ENCODE measurements around the gene PRSS33.

Gene PRSS33

DNA sequence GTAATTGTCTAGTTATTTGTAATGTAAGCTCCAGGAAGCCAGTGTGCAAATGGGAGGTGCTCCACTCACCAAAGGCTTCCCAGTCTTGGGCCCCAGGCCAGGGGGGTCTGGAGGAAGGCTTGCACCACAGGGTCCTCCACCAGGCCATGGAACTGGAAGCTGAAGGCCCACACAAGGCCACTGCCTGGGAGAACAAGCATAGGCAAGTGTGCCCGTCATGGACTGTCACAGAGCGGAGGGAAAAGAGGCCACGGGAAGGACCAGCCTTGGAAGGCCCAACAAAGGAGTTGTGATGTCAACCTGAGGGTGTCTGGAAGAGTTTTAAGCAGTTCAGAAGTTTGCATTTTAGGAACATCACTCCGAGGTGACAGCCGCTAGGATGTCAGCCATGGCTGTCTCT is 37.9 kb downstream of the PRSS33 start:
- H3K36me3 ChIP-seq (ENCODE audit: control insufficient read depth, insufficient read depth, low read length), result no peaks in the 10 kb centered on the region
- no peak overlapping the region for H2AK5ac ChIP-seq (ENCODE audit: low read length)
- no peak overlapping the region for H2BK5ac ChIP-seq (ENCODE audit: low read length)
- H4K8ac ChIP-seq (ENCODE audit: low read depth, low read length), result no peak overlapping the region
- H3K56ac ChIP-seq (ENCODE audit: low read length), result no peak overlapping the region
- H3K79me2 ChIP-seq (ENCODE audit: control insufficient read depth, insufficient read depth, low read length), result peaks cover 16% of the 10 kb centered on the region
- DNase-seq, result no peak
- no peak overlapping the region for H2BK15ac ChIP-seq (replicated peaks; ENCODE audit: low read depth)
- peaks cover 5% of the 10 kb centered on the region for H3K4me1 ChIP-seq (ENCODE audit: control insufficient read depth, low read depth, low read length)
- no peaks in the 10 kb centered on the region for H3K27me3 ChIP-seq (ENCODE audit: insufficient read depth, low read length, poor library complexity)
- H3K4ac ChIP-seq (ENCODE audit: low read depth, low read length), result no peak overlapping the region
- H3K27ac ChIP-seq (ENCODE audit: low read depth, low read length), result no peak overlapping the region
- no peak overlapping the region for H4K5ac ChIP-seq (ENCODE audit: low read length)
- no peak overlapping the region for H3K9ac ChIP-seq (ENCODE audit: low read length)
- no peaks in the 10 kb centered on the region for H3K79me1 ChIP-seq (ENCODE audit: low read length)
- H2BK120ac ChIP-seq (ENCODE audit: low read depth, low read length), result no peak overlapping the region
- H3K18ac ChIP-seq (ENCODE audit: low read length), result no peak overlapping the region
- H3K23ac ChIP-seq (ENCODE audit: low read length), result no peak overlapping the region
- WGBS (ENCODE audit: extremely low coverage, insufficient coverage, low lambda C conversion rate), result no CpG with 5 or more reads among the region's 5 CpGs
- no peak overlapping the region for H3K4me3 ChIP-seq (ENCODE audit: low read length)
- no peak overlapping the region for H3K4me2 ChIP-seq (ENCODE audit: low read length)

DNA sequence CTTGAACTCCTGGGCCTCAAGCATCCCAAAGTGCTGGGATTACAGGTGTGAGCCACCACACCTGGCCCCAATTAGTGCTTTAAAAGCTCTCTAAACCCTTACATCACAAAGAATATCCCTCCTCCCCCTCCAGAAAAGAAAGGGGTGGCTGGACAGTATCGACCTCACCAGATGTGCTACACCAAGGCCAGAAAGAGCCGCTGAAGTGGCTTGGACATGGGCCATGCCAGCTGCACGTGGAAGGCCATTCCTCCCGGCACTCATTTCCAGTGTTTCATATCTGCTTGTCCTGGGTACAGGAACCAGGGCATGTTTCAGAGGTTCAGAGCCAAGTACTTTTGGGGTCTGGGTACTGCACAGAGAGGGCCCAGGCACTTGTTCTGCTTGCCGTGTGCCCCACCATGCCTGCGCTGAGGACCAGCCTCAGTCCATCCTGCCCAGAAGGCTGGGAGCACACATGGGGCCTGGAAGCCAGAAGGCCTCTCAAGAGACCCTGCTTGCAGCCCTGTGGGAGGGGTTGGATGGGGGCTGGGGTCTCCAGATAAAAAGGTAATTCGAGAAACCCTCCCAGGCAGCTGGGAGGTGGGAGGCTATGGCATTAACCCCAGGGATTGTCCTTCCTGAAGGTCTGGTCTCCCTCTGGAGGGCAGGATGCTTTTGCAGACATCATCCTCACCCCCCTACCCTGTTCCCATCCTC is 38.5 kb downstream of the PRSS33 start:
- Histone ChIP-seq H3K23ac (ENCODE audit: low read length) (no peak overlapping the region), H3K79me1 (ENCODE audit: low read length) (no peaks in the 10 kb centered on the region), H3K27ac (ENCODE audit: low read depth, low read length) (no peak overlapping the region), H2AK5ac (ENCODE audit: low read length) (no peak overlapping the region), H2BK120ac (ENCODE audit: low read depth, low read length) (no peak overlapping the region), H3K79me2 (ENCODE audit: control insufficient read depth, insufficient read depth, low read length) (peaks cover 10% of the 10 kb centered on the region), H2BK5ac (ENCODE audit: low read length) (no peak overlapping the region), H3K56ac (ENCODE audit: low read length) (no peak overlapping the region), H3K36me3 (ENCODE audit: control insufficient read depth, insufficient read depth, low read length) (no peaks in the 10 kb centered on the region), H3K18ac (ENCODE audit: low read length) (no peak overlapping the region), H3K4me2 (ENCODE audit: low read length) (no peak overlapping the region), H3K27me3 (ENCODE audit: insufficient read depth, low read length, poor library complexity) (no peaks in the 10 kb centered on the region), H3K4me1 (ENCODE audit: control insufficient read depth, low read depth, low read length) (peaks cover 5% of the 10 kb centered on the region), H4K5ac (ENCODE audit: low read length) (no peak overlapping the region), H3K4ac (ENCODE audit: low read depth, low read length) (no peak overlapping the region), H3K4me3 (ENCODE audit: low read length) (no peak overlapping the region), H2BK15ac (replicated peaks; ENCODE audit: low read depth) (no peak overlapping the region), H3K9ac (ENCODE audit: low read length) (no peak overlapping the region), H4K8ac (ENCODE audit: low read depth, low read length) (no peak overlapping the region)
- WGBS (ENCODE audit: extremely low coverage, insufficient coverage, low lambda C conversion rate), result no CpG with 5 or more reads among the region's 7 CpGs
- DNase-seq, result no peak

DNA sequence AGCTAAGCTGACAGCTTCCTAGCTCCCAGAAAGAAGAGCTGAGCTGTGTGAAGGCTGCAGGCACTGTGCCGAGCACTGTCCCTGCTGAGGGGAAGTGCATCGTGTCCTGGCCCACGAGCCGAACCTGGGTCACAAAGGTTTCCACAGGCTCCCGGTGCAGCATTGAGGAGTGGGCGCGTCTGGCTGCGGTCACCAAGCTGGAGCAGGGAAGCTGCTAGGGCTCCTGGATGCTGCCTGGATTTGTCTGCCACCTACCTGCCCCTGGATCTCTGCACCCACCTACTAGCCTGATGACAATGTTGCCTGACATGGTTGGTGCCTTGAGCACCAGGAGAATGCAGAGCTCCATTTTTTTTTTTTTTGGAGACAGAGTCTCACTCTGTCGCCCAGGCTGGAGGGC is 41.4 kb downstream of the PRSS33 start:
- H3K9ac ChIP-seq (ENCODE audit: low read length), result no peak overlapping the region
- no peak overlapping the region for H2BK5ac ChIP-seq (ENCODE audit: low read length)
- no peak overlapping the region for H4K5ac ChIP-seq (ENCODE audit: low read length)
- H3K4me1 ChIP-seq (ENCODE audit: control insufficient read depth, low read depth, low read length), result no peaks in the 10 kb centered on the region
- no peak overlapping the region for H2BK15ac ChIP-seq (replicated peaks; ENCODE audit: low read depth)
- H3K36me3 ChIP-seq (ENCODE audit: control insufficient read depth, insufficient read depth, low read length), result no peaks in the 10 kb centered on the region
- H3K4me2 ChIP-seq (ENCODE audit: low read length), result no peak overlapping the region
- no peaks in the 10 kb centered on the region for H3K79me2 ChIP-seq (ENCODE audit: control insufficient read depth, insufficient read depth, low read length)
- H3K23ac ChIP-seq (ENCODE audit: low read length), result no peak overlapping the region
- no peak overlapping the region for H3K4ac ChIP-seq (ENCODE audit: low read depth, low read length)
- H2AK5ac ChIP-seq (ENCODE audit: low read length), result no peak overlapping the region
- no peak overlapping the region for H2BK120ac ChIP-seq (ENCODE audit: low read depth, low read length)
- no CpG with 5 or more reads among the region's 9 CpGs for WGBS (ENCODE audit: extremely low coverage, insufficient coverage, low lambda C conversion rate)
- no peaks in the 10 kb centered on the region for H3K27me3 ChIP-seq (ENCODE audit: insufficient read depth, low read length, poor library complexity)
- H3K18ac ChIP-seq (ENCODE audit: low read length), result no peak overlapping the region
- no peaks in the 10 kb centered on the region for H3K79me1 ChIP-seq (ENCODE audit: low read length)
- no peak overlapping the region for H4K8ac ChIP-seq (ENCODE audit: low read depth, low read length)
- no peak overlapping the region for H3K27ac ChIP-seq (ENCODE audit: low read depth, low read length)
- H3K4me3 ChIP-seq (ENCODE audit: low read length), result no peak overlapping the region
- DNase-seq, result no peak
- peak overlapping the region; percentile 49 for H3K56ac ChIP-seq (ENCODE audit: low read length)

DNA sequence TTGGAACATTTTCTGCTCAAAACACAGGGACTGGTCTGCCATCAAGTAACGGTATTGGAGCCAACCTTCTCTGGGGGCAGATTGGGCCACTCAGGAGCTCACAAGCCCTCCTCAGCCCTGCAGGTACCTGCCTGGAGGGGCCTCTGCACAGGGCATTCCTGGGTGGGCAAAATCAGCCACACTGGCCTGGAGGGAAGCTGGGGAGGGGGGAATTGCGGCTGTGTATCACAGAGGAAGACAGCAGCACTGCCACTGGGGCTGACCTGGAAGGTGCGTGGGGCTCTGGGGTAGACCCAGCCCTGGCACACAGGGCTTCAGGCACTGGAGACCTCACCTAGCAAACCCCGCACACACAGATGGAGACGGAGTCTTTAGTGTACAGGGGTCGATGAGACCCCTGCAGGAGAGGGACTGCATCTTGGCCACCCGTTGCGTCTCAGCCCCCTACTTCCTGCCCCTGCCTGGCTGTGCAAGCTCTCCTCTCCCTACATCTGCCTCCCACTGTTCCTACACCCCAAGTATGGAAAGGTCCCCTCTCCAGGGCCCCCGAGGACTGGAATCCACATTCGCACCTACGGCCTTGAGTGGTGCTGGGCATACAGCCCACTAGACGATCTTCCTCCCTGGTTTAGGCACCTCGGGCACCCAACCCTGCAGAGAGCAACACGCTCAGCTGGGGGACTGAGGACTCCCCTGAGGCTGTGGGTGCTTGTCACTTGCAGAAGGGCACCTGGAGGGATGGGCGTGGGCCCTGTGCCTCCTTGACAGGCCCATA is 42.1 kb downstream of the PRSS33 start:
- H3K56ac ChIP-seq (ENCODE audit: low read length), result peak overlapping the region; percentile 34
- no peak overlapping the region for H4K8ac ChIP-seq (ENCODE audit: low read depth, low read length)
- H3K79me2 ChIP-seq (ENCODE audit: control insufficient read depth, insufficient read depth, low read length), result no peaks in the 10 kb centered on the region
- H3K36me3 ChIP-seq (ENCODE audit: control insufficient read depth, insufficient read depth, low read length), result no peaks in the 10 kb centered on the region
- no peaks in the 10 kb centered on the region for H3K27me3 ChIP-seq (ENCODE audit: insufficient read depth, low read length, poor library complexity)
- no peaks in the 10 kb centered on the region for H3K4me1 ChIP-seq (ENCODE audit: control insufficient read depth, low read depth, low read length)
- H2BK15ac ChIP-seq (replicated peaks; ENCODE audit: low read depth), result no peak overlapping the region
- no peak for DNase-seq
- no peak overlapping the region for H3K27ac ChIP-seq (ENCODE audit: low read depth, low read length)
- H3K9ac ChIP-seq (ENCODE audit: low read length), result no peak overlapping the region
- no peak overlapping the region for H3K4me3 ChIP-seq (ENCODE audit: low read length)
- H3K4ac ChIP-seq (ENCODE audit: low read depth, low read length), result no peak overlapping the region
- no peaks in the 10 kb centered on the region for H3K79me1 ChIP-seq (ENCODE audit: low read length)
- H2BK5ac ChIP-seq (ENCODE audit: low read length), result no peak overlapping the region
- H3K4me2 ChIP-seq (ENCODE audit: low read length), result no peak overlapping the region
- no peak overlapping the region for H4K5ac ChIP-seq (ENCODE audit: low read length)
- H2AK5ac ChIP-seq (ENCODE audit: low read length), result no peak overlapping the region
- H3K23ac ChIP-seq (ENCODE audit: low read length), result no peak overlapping the region
- no peak overlapping the region for H2BK120ac ChIP-seq (ENCODE audit: low read depth, low read length)
- WGBS (ENCODE audit: extremely low coverage, insufficient coverage, low lambda C conversion rate), result no CpG with 5 or more reads among the region's 15 CpGs
- H3K18ac ChIP-seq (ENCODE audit: low read length), result no peak overlapping the region

DNA sequence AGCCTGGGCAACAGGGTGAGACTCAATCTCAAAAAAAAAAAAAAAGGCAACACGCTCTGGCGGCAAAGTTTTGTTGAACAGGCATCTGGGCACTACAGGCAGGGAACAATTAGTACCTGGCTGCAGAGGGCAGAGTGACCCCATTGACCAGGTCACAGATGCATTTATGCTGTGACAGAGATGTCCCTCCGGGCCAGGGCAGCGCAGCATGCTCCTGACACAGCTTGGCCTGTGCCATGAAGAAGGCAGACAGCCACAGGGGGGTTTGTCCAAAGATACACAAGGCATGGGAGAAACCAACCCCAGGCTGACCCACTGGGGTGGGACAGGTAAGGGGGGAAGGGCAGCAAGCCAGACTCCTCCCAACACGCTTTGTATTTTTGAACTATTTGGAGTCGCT is 42.6 kb downstream of the PRSS33 start:
- no peak overlapping the region for H3K23ac ChIP-seq (ENCODE audit: low read length)
- H3K56ac ChIP-seq (ENCODE audit: low read length), result no peak overlapping the region
- H2BK120ac ChIP-seq (ENCODE audit: low read depth, low read length), result no peak overlapping the region
- no peaks in the 10 kb centered on the region for H3K79me1 ChIP-seq (ENCODE audit: low read length)
- no CpG with 5 or more reads among the region's 6 CpGs for WGBS (ENCODE audit: extremely low coverage, insufficient coverage, low lambda C conversion rate)
- H2AK5ac ChIP-seq (ENCODE audit: low read length), result no peak overlapping the region
- H3K18ac ChIP-seq (ENCODE audit: low read length), result no peak overlapping the region
- H4K5ac ChIP-seq (ENCODE audit: low read length), result no peak overlapping the region
- H2BK15ac ChIP-seq (replicated peaks; ENCODE audit: low read depth), result no peak overlapping the region
- no peaks in the 10 kb centered on the region for H3K4me1 ChIP-seq (ENCODE audit: control insufficient read depth, low read depth, low read length)
- no peaks in the 10 kb centered on the region for H3K36me3 ChIP-seq (ENCODE audit: control insufficient read depth, insufficient read depth, low read length)
- no peak overlapping the region for H3K27ac ChIP-seq (ENCODE audit: low read depth, low read length)
- H3K4me2 ChIP-seq (ENCODE audit: low read length), result no peak overlapping the region
- no peak overlapping the region for H3K9ac ChIP-seq (ENCODE audit: low read length)
- no peak overlapping the region for H2BK5ac ChIP-seq (ENCODE audit: low read length)
- no peak for DNase-seq
- no peak overlapping the region for H4K8ac ChIP-seq (ENCODE audit: low read depth, low read length)
- H3K79me2 ChIP-seq (ENCODE audit: control insufficient read depth, insufficient read depth, low read length), result no peaks in the 10 kb centered on the region
- no peak overlapping the region for H3K4me3 ChIP-seq (ENCODE audit: low read length)
- H3K4ac ChIP-seq (ENCODE audit: low read depth, low read length), result no peak overlapping the region
- H3K27me3 ChIP-seq (ENCODE audit: insufficient read depth, low read length, poor library complexity), result no peaks in the 10 kb centered on the region
